H9 (cell line): ENCODE data around the gene KCNK1. TPM values are rescaled to one million over a fixed set of nuclear protein-coding genes. Genes with fewer than 3 reads are reported as not detected.

Source experiments
- DNase-seq: peaks from one replicate; pipeline ENCODE4 v3.0.0-alpha.2; 2017
- H2AFZ ChIP-seq: one replicate; pipeline ENCODE4 v1.6.1; 2013; ENCODE audit warnings: mild to moderate bottlenecking, low read length, control low read depth, moderate library complexity
- H2AK5ac ChIP-seq: 2 replicates; pipeline ENCODE4 v1.6.1; 2013; ENCODE audit warnings: low read length, control low read depth, mixed read lengths; ENCODE audit not compliant: insufficient read length
- H2BK120ac ChIP-seq: one replicate; pipeline ENCODE4 v1.6.1; 2013; ENCODE audit warnings: low read depth, mild to moderate bottlenecking, low read length, control low read depth, inconsistent platforms; ENCODE audit not compliant: poor library complexity, severe bottlenecking
- H2BK12ac ChIP-seq: 2 replicates; pipeline ENCODE4 v1.6.1; 2013; ENCODE audit warnings: low read length, control low read depth, mixed read lengths, low read depth; ENCODE audit not compliant: insufficient read length
- H2BK15ac ChIP-seq: 2 replicates; pipeline ENCODE4 v1.6.1; 2013; ENCODE audit warnings: low read depth, low read length, control low read depth
- H2BK20ac ChIP-seq: one replicate; pipeline ENCODE4 v1.6.1; 2013; ENCODE audit warnings: low read depth, mild to moderate bottlenecking, low read length, control low read depth, inconsistent platforms; ENCODE audit not compliant: poor library complexity, severe bottlenecking
- H2BK5ac ChIP-seq: 2 replicates; pipeline ENCODE4 v1.6.1; 2013; ENCODE audit warnings: low read length, control low read depth, mixed read lengths; ENCODE audit not compliant: insufficient read length
- H3K14ac ChIP-seq: 2 replicates; pipeline ENCODE4 v1.6.1; 2013; ENCODE audit warnings: low read length, control low read depth; ENCODE audit not compliant: insufficient read depth
- H3K18ac ChIP-seq: 2 replicates; pipeline ENCODE4 v1.6.1; 2013; ENCODE audit warnings: low read depth, mild to moderate bottlenecking, mixed read lengths, low read length, control low read depth; ENCODE audit not compliant: insufficient read length
- H3K23ac ChIP-seq: 2 replicates; pipeline ENCODE4 v1.6.1; 2013; ENCODE audit warnings: low read length, control low read depth, mixed read lengths, low read depth; ENCODE audit not compliant: insufficient read length
- H3K23me2 ChIP-seq: 2 replicates; pipeline ENCODE4 v1.6.1; 2013; ENCODE audit warnings: low read depth, mild to moderate bottlenecking, mixed read lengths, low read length, control low read depth; ENCODE audit not compliant: insufficient read length, poor library complexity, severe bottlenecking
- H3K27ac ChIP-seq: 2 replicates; pipeline ENCODE4 v1.5.1; 2013; ENCODE audit warnings: low read length, control low read depth, mixed read lengths, low read depth; ENCODE audit not compliant: insufficient read length
- H3K27me3 ChIP-seq: 2 replicates; pipeline ENCODE4 v1.6.1; 2013; ENCODE audit warnings: low read length, control low read depth, inconsistent platforms; ENCODE audit not compliant: insufficient read depth
- H3K4ac ChIP-seq: 2 replicates; pipeline ENCODE4 v1.6.1; 2013; ENCODE audit warnings: low read depth, mild to moderate bottlenecking, control low read depth, inconsistent platforms, low read length, moderate library complexity
- H3K4me1 ChIP-seq: 2 replicates; pipeline ENCODE4 v1.6.1; 2013; ENCODE audit warnings: low read length, control low read depth, inconsistent platforms; ENCODE audit not compliant: insufficient read depth
- H3K4me2 ChIP-seq: 2 replicates; pipeline ENCODE4 v1.6.1; 2013; ENCODE audit warnings: low read length, control low read depth, mixed read lengths; ENCODE audit not compliant: insufficient read length, insufficient read depth
- H3K56ac ChIP-seq: 2 replicates; pipeline ENCODE4 v1.6.1; 2013; ENCODE audit warnings: low read depth, mild to moderate bottlenecking, mixed read lengths, low read length, control low read depth; ENCODE audit not compliant: insufficient read length
- H3K79me1 ChIP-seq: 2 replicates; pipeline ENCODE4 v1.6.1; 2013; ENCODE audit warnings: low read depth, mild to moderate bottlenecking, moderate library complexity, low read length, control low read depth, inconsistent platforms; ENCODE audit not compliant: insufficient read depth, poor library complexity, severe bottlenecking
- H3K79me2 ChIP-seq: 2 replicates; pipeline ENCODE4 v1.6.1; 2013; ENCODE audit warnings: low read length, control low read depth, inconsistent platforms; ENCODE audit not compliant: insufficient read depth
- H3K9ac ChIP-seq: 2 replicates; pipeline ENCODE4 v1.6.1; 2013; ENCODE audit warnings: low read length, control low read depth, mixed read lengths; ENCODE audit not compliant: insufficient read length; ENCODE audit errors: extremely low read depth
- H3K9me3 ChIP-seq: one replicate; pipeline ENCODE4 v1.6.1; 2013; ENCODE audit warnings: low read depth, low read length, inconsistent platforms; ENCODE audit not compliant: control insufficient read depth
- H3T11ph ChIP-seq: one replicate; pipeline ENCODE4 v1.6.1; 2013; ENCODE audit warnings: mild to moderate bottlenecking, low read length, control low read depth, inconsistent platforms
- H4K20me1 ChIP-seq: one replicate; pipeline ENCODE4 v1.6.1; 2013; ENCODE audit not compliant: control insufficient read depth, insufficient read length, insufficient read depth
- H4K5ac ChIP-seq: 2 replicates; pipeline ENCODE4 v1.6.1; 2013; ENCODE audit warnings: low read depth, mild to moderate bottlenecking, mixed read lengths, low read length, control low read depth; ENCODE audit not compliant: insufficient read length
- H4K8ac ChIP-seq: replicated peaks from 2 replicates; pipeline ENCODE4 v1.6.1; 2013; ENCODE audit warnings: low read length, control low read depth, mixed read lengths, low read depth; ENCODE audit not compliant: insufficient read length
- H4K91ac ChIP-seq: 2 replicates; pipeline ENCODE4 v1.6.1; 2013; ENCODE audit warnings: low read depth, mild to moderate bottlenecking, moderate library complexity, mixed read lengths, low read length, control low read depth; ENCODE audit not compliant: insufficient read length
- H3K27ac Mint-ChIP-seq, 3 experiments: 2 replicates in 2 of 3; 3 replicates in 1 of 3; pipeline ENCODE4 v1.8.0; 2020 to 2021; ENCODE audit warnings: mixed read lengths in 3 of 3, mild to moderate bottlenecking in 1 of 3, moderate library complexity in 1 of 3
- H3K27me3 Mint-ChIP-seq: 2 replicates; pipeline ENCODE4 v1.8.0; 2021; ENCODE audit warnings: low read depth, mild to moderate bottlenecking, moderate library complexity, mixed read lengths
- H3K36me3 Mint-ChIP-seq, 3 experiments: 2 replicates in 2 of 3; 3 replicates in 1 of 3; pipeline ENCODE4 v1.8.0; 2020 to 2021; ENCODE audit warnings: low read depth in 3 of 3, mixed read lengths in 3 of 3; ENCODE audit not compliant: insufficient read depth in 1 of 3
- H3K4me1 Mint-ChIP-seq, 2 experiments: 2 replicates each; pipeline ENCODE4 v1.8.0; 2020; ENCODE audit warnings: mixed read lengths in 2 of 2
- H3K4me3 Mint-ChIP-seq, 2 experiments: 2 replicates in 1 of 2; 3 replicates in 1 of 2; pipeline ENCODE4 v1.8.0; 2020 to 2021; ENCODE audit warnings: mild to moderate bottlenecking in 2 of 2, mixed read lengths in 2 of 2, moderate library complexity in 1 of 2
- H3K9me3 Mint-ChIP-seq, 2 experiments: 2 replicates in 1 of 2; 3 replicates in 1 of 2; pipeline ENCODE4 v1.8.0; 2020; ENCODE audit warnings: mild to moderate bottlenecking in 2 of 2, mixed read lengths in 2 of 2, moderate library complexity in 1 of 2
- CTCF ChIP-seq: fragments of 200-600 bp; sonication (generic); conservative IDR thresholded peaks from 3 replicates; pipeline ENCODE4 v1.8.0; 2021; ENCODE audit warnings: antibody characterized with exemption, mild to moderate bottlenecking
- WGBS: extraction: QIAGEN DNeasy Blood & Tissue Kit; methylation state at CpG from one replicate; pipeline ENCODE4 v1.1.7; 2013; ENCODE audit warnings: missing lambda C conversion rate, low lambda C conversion rate, mixed read lengths; ENCODE audit not compliant: insufficient read length; ENCODE audit errors: extremely low coverage; 5-methylcytosine and 5-hydroxymethylcytosine counted together
- total RNA-seq: library from RNA; stranded (reverse); gene quantifications from 2 replicates; pipeline ENCODE4 v1.2.1, GENCODE V29; 2021

Gene KCNK1
- total RNA-seq, 1 experiment from 2014 or later = 9.9 TPM

- H2BK5ac ChIP-seq = no peak overlapping the region
- no peak overlapping the region for H2BK120ac ChIP-seq
- Mint-ChIP-seq H3K27ac (peak overlapping the region in 2 of 3 experiments; percentile 19 to 60; a peak in 3 of 7 replicates), H3K27me3 (peaks cover 36% of the 10 kb centered on the region), H3K9me3 (no peaks in the 10 kb centered on the region; a peak in 1 of 5 replicates), H3K36me3 (peaks cover 7 to 23% (median 21%) of the 10 kb centered on the region in 3 experiments), H3K4me3 (peak overlapping the region; percentile 87 to 94), H3K4me1 (peaks cover 26 to 30% of the 10 kb centered on the region in 2 experiments)
- H3K23ac ChIP-seq = no peak overlapping the region
- H2AFZ ChIP-seq = no peak overlapping the region
- no peaks in the 10 kb centered on the region for H3K79me2 ChIP-seq
- peak overlapping the region; percentile 42 for H3K9ac ChIP-seq
- TF ChIP-seq CTCF = no peak
- H4K5ac ChIP-seq = no peak overlapping the region
- H3T11ph ChIP-seq = no peak overlapping the region
- H3K27me3 ChIP-seq = peaks cover 3% of the 10 kb centered on the region; the same call in 1 of the 2 replicates
- WGBS = no CpG with 5 or more reads among the region's 36 CpGs
- no peak overlapping the region for H4K91ac ChIP-seq
- H3K27ac ChIP-seq = no peak overlapping the region
- no peaks in the 10 kb centered on the region for H3K4me1 ChIP-seq
- H3K79me1 ChIP-seq = no peaks in the 10 kb centered on the region
- no peaks in the 10 kb centered on the region for H4K20me1 ChIP-seq
- no peak overlapping the region for H2BK12ac ChIP-seq
- peak overlapping the region; percentile 93 for H3K4me2 ChIP-seq
- H3K4ac ChIP-seq = no peak overlapping the region
- no peak overlapping the region for H4K8ac ChIP-seq
- H3K9me3 ChIP-seq = no peaks in the 10 kb centered on the region
- peak; percentile 33 for DNase-seq
- H3K56ac ChIP-seq = no peak overlapping the region
- H2BK20ac ChIP-seq = no peak overlapping the region
- peaks cover 12% of the 10 kb centered on the region for H3K23me2 ChIP-seq
- peak overlapping the region; percentile 22 for H3K18ac ChIP-seq
- H2AK5ac ChIP-seq = no peak overlapping the region
- no peak overlapping the region for H2BK15ac ChIP-seq
- peak overlapping the region; percentile 23 for H3K14ac ChIP-seq
Observed at GRCh38 chr1:233614743-233615521, 1.0 kb downstream of the KCNK1 start.
